ENCODE data around the gene IGF2BP2.

IGF2BP2 gene

GRCh38 chr3:185768578-185768982, 56.3 kb downstream of the IGF2BP2 start:
- peak in 3 of 10 donors; percentile 10 to 30 (median 18) for DNase-seq
- intact Hi-C loops (cut with DNase I), result loop anchor here (1.0 kb wide), 1 partner anchor 108 kb away; no protein-coding TSS in a partner anchor

DNA sequence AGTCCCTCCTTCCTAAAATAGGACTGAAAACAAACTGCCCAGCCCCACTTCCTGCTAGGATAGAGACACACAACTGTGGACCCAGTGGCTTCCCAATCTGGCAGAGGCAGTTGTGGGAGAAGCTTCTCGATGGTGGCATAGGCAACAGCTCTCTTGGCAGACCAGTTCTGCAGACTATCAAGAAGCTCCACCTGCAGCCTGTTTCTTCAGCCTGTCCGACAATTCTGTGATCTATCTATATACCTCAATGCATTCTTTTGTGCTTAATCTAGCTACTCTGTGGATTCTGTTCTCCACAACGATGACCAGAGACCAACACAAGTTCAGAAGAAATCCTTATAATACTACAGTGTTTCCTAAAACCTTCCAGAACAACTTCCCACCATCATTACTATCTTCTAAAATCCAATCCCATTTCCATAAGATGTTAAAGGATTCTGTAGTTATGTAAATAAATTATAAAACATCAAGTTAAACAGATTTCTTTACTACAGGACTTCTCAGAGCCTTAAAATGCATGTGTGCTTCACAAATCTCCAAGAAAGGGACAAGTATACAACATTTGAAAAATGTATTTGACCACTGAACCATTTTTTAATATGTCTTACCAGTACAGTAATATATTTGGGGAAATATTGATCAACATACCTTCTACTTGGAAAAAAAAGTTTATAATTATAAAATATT, 57.7 kb downstream of the IGF2BP2 start:
- intact Hi-C loops (cut with DNase I), result no loop called here
- DNase-seq, result no peak

GRCh38 chr3:185766329-185767001, 58.4 kb downstream of the IGF2BP2 start:
- intact Hi-C loops (cut with DNase I), result no loop called here
- no peak for DNase-seq

DNA sequence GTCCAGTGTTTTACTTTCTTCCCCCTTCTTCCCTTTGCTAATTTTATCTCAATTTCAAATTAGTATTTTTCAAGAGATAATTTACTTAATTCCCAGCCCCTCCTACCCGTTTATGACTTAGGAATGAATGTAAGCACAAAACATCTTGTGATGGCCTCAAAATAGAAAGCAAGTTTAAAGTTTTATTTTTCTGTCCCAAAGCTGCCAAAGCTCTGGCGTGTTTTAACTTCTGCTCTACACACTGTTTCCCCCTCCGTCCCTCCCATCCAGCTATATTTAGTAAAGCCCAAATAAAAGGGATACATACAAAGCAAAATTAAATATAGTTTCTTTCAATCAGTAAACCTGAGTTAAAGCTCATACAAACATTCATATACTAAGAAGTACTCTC, 59.9 kb downstream of the IGF2BP2 start:
- DNase-seq, result no peak
- intact Hi-C loops (cut with DNase I), result no loop called here

DNA sequence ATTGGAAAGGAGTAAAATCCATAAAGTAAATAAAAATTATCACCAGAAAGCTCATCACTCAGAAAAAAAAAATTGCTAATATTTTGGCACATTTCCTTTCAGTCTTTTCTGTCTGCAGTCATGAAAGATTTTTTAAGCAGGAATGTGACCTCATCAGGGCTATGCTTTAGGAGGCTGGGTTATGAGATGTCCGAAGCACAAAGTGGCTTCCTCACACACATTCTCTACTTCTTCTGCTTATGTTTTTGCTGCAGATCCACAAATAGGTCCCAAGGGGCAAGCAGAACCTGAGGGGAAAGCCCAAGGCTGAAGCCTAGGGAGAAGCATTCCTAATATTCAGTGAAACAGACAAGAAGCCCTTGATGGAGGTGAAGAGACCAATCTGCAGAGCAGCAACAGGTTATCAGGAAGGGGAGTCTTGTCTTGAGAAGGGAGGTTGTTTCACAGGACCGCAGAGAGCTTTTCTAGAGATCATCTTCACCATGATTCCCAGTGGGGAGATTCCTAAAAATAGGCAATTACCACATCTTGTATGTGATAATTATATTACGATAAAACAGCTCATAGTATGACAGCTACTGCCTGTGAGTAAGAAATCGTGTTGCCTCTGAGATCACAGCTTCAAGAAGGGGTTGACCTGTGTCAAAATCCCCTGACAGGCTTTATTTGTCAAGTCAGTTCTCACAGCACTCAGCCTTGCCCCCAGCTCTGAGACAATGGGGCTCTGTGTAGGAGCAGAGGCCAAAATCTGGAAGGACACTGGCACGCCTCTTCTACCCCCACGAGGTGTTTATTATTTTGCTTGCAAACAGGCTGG, 60.5 kb downstream of the IGF2BP2 start:
- DNase-seq, result no peak
- intact Hi-C loops (cut with DNase I), result no loop called here

DNA sequence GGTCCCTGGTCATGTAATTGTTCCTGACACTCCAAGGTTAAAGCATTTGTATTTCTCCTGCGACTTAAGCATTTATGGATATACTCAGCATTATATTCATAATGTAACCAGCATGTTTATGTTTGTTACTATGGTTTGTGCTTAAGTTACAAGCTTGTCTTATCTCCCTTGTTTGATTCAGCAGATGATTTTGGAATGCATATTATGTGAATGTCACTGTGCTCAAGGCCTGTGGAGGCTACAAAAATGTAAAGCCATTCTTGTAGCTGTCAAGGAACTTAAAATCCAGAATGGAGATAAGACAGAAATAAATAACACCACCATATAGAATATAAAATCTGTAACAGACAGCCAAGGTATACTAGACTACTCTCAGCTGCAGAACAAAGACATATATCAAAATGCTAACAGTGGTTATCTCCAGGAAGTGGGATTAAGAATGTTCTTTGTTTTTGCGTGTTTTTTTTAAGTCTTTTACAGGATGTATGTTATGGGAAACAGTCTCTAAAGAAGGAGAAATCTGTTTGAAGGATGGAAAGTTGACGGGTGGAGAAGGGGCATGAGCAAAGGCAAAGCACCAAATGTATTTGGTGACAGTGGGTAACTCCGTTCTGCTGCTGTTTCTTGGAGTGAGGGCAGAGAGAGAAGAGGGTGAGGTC, 61.4 kb downstream of the IGF2BP2 start:
- no peak for DNase-seq
- intact Hi-C loops (cut with DNase I), result no loop called here

- DNase-seq, result no peak
- intact Hi-C loops (cut with DNase I), result no loop called here
Observed at GRCh38 chr3:185760550-185760949, 64.3 kb downstream of the IGF2BP2 start.

GRCh38 chr3:185760088-185760487, 64.8 kb downstream of the IGF2BP2 start:
- DNase-seq, result no peak
- intact Hi-C loops (cut with DNase I), result no loop called here

- no peak for DNase-seq
- intact Hi-C loops (cut with DNase I), result no loop called here
Observed at GRCh38 chr3:185759512-185759911, 65.3 kb downstream of the IGF2BP2 start.

DNA sequence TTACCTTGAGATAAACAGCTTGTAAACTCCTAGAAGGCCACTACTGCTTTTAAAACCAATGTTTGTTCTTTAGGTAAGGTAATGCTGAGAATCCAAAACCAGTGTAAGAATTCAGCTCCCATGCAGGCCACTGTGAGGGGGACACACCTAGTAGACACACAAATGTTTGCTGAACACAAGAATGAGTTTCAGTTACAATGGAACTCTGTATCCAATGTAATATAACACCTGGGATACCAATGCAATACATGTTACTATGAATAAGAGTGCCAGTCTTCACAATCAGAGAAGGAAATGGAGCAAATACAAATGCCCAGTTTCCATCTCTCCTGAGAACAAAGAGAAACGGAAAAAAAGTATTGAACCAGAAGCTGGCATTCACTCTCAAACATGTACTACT, 65.9 kb downstream of the IGF2BP2 start:
- no peak for DNase-seq
- intact Hi-C loops (cut with DNase I), result no loop called here

DNA sequence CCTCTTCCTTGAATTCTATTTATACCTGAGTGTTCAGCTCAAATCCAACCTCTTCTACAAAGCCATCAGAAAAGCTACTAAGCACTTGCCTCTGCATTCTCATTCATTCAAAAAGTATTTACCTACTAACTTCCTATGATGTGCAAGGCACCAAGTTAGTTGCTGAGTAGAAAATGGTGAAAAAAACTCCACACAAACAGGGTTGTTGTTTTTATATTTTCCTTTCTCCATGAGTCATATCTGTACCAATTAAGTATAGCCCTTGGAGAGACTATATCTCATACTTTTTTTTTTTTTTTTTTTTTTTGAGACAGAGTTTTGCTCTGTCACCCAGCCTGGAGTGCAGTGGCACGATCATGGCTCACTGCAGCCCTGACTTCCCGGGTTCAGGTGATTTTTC, 67.7 kb downstream of the IGF2BP2 start:
- no peak for DNase-seq
- intact Hi-C loops (cut with DNase I), result no loop called here

GRCh38 chr3:185756477-185756876, 68.4 kb downstream of the IGF2BP2 start:
- intact Hi-C loops (cut with DNase I), result no loop called here
- DNase-seq, result no peak

- intact Hi-C loops (cut with DNase I), result no loop called here
Observed at GRCh38 chr3:185754920-185755319, 69.9 kb downstream of the IGF2BP2 start.

GRCh38 chr3:185753354-185753753, 71.5 kb downstream of the IGF2BP2 start:
- DNase-seq, result no peak
- intact Hi-C loops (cut with DNase I), result no loop called here

More at GRCh38 chr3:185754920-185755319, 69.9 kb downstream of the IGF2BP2 start:
- DNase-seq, result no peak

DNA sequence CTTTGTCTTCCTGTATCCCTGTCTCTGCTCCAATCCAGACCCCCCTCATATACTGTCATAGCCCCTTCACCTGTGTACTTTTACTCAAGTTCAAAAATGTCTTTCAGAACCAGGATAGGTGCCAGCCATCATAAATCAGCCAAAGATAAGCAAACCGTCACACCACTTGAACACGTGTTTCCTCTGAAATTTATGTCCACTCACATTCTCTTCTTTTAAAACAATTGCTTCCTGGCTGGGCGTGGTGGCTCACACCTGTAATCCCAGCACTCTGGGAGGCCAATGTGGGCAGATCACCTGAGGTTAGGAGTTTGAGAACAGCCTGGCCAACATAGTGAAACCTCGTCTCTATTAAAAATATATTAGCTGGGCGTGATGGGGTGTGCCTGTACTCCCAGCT, 74.1 kb downstream of the IGF2BP2 start:
- intact Hi-C loops (cut with DNase I), result no loop called here
- no peak for DNase-seq

- intact Hi-C loops (cut with DNase I), result no loop called here
- DNase-seq, result no peak
Observed at GRCh38 chr3:185750015-185750414, 74.8 kb downstream of the IGF2BP2 start.

DNA sequence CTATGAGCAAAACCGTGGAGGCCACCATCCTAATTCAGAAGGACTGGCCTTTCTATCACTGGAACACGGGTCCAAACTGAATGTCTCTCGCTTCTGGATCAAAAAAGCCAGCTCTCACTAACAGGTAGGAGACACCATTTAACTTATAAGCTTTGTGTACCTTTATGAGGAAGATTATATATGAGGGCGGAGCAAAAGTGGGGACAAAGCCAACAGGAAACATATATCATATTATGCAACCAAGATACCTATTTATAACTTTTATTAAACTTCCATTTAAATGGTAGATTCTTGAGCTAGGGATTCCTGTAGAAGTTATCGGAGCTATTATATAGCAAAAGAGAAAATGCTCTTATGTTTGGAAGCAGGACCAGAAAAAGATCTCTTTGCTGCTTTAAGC, 78.4 kb downstream of the IGF2BP2 start:
- intact Hi-C loops (cut with DNase I), result no loop called here
- DNase-seq, result no peak

DNA sequence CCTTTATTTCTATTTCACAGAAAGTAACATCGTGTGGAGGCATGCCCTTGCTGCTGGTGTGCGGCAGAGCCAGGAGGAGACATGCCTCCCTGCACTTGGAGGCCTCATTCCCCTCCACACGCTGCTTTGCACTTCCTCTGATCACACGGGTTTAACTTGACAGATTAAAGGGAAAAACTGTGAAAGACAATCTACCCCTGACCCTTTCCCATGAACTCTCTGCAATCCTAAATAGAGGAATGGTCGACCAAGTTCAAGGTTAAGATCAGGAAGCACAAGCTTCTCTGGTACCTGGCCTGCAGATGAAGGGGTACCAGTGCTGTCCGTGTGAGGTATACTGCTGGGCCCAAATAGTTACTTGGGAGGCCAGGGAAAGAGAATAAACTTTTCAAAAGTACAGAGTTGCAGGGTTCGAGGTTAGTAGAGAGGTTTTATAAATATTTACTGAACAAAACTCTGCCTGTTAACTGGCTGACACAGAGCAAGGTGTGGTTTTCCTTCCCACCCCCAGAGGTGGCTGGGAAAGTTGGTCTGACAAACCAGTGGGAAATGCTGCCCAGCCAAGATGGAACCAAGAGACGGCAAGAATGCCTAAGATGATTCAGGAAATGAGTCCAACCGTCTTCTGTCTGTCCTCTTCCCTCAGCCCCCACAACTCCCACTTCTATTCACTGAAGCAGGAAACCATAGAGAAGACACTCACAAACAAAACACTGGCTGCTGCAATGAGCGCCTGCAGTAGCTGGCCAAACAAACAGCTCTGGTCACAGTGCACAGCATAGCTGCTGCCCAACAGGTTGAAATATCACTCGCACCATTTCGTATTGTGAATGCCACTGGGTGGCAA, 79.6 kb downstream of the IGF2BP2 start:
- DNase-seq, result no peak
- intact Hi-C loops (cut with DNase I), result no loop called here

- DNase-seq, result no peak
- intact Hi-C loops (cut with DNase I), result no loop called here
Observed at GRCh38 chr3:185741586-185741985, 83.3 kb downstream of the IGF2BP2 start.

- DNase-seq, result no peak
- intact Hi-C loops (cut with DNase I), result no loop called here
Observed at GRCh38 chr3:185740133-185740532, 84.7 kb downstream of the IGF2BP2 start.
